Adipose tissue (tissue), 3 donors: Measurements from ENCODE around the gene NIPBL. TPM values are rescaled to one million over a fixed set of nuclear protein-coding genes. Genes with fewer than 3 reads are reported as not detected.
"Not testable (repeated sequence)": the region's sequence is repeated elsewhere in the genome, so short reads cannot be mapped to it uniquely, and the experiment has no call there.

Source experiments
- H3K27ac ChIP-seq: one replicate; pipeline ENCODE4 v1.5.1; 2013; ENCODE audit warnings: low read depth, low read length
- WGBS, 3 donors: extraction: QIAGEN DNeasy Blood & Tissue Kit; methylation state at CpG; one replicate each; pipeline ENCODE4 v1.1.7; 2013; 5-methylcytosine and 5-hydroxymethylcytosine counted together
- polyA plus RNA-seq, 3 donors: library from polyadenylated mRNA; stranded (reverse); fragments of 200-250 nt; gene quantifications; one replicate each; pipeline ENCODE4 v1.2.3, GENCODE V29; 2013
- donor health status: healthy with polysubstance abuse.
- donor health status: Bipolar disorder and iron deficiency.
- donor health status: healthy.

NIPBL gene
- polyA plus RNA-seq, 3 donors: 6.8 to 13.6 (median 10.4) TPM

GRCh38 chr5:36877667-36878391, 1.3 kb downstream of the NIPBL start:
- 0% methylated on average over 11 of the region's 11 CpGs for WGBS, 3 donors
- H3K27ac ChIP-seq: no peak overlapping the region

GRCh38 chr5:36878392-36879082, 2.0 kb downstream of the NIPBL start:
- 1 to 3% (median 1%) methylated on average over 16 of the region's 16 CpGs for WGBS, 3 donors
- no peak overlapping the region for H3K27ac ChIP-seq

GRCh38 chr5:36879274-36880033, 2.9 kb downstream of the NIPBL start:
- no peak overlapping the region for H3K27ac ChIP-seq

GRCh38 chr5:36880761-36881160, 4.2 kb downstream of the NIPBL start:
- no peak overlapping the region for H3K27ac ChIP-seq
- 22 to 28% (median 28%) methylated on average over 3 of the region's 3 CpGs for WGBS, 3 donors

More at GRCh38 chr5:36879274-36880033, 2.9 kb downstream of the NIPBL start:
- 19 to 48% (median 42%) methylated on average over 2 of the region's 2 CpGs for WGBS, 3 donors

- H3K27ac ChIP-seq: no peak overlapping the region
Measured at GRCh38 chr5:36881304-36881703, 4.7 kb downstream of the NIPBL start.

- H3K27ac ChIP-seq: no peak overlapping the region
- 98 to 100% (median 99%) methylated on average over 1 of the region's 1 CpG for WGBS, 3 donors
Measured at GRCh38 chr5:36881807-36882206, 5.2 kb downstream of the NIPBL start.

GRCh38 chr5:36882250-36882649, 5.7 kb downstream of the NIPBL start:
- WGBS, 3 donors: 46 to 77% (median 65%) methylated on average over 3 of the region's 3 CpGs
- H3K27ac ChIP-seq: no peak overlapping the region

GRCh38 chr5:36883894-36884462, 7.4 kb downstream of the NIPBL start:
- H3K27ac ChIP-seq: no peak overlapping the region
- 46 to 92% (median 83%) methylated on average over 3 of the region's 3 CpGs for WGBS, 3 donors

GRCh38 chr5:36885149-36885548, 8.6 kb downstream of the NIPBL start:
- H3K27ac ChIP-seq: no peak overlapping the region
- 98 to 99% (median 98%) methylated on average over 10 of the region's 10 CpGs for WGBS, 3 donors

GRCh38 chr5:36885566-36886485, 9.3 kb downstream of the NIPBL start:
- H3K27ac ChIP-seq: no peak overlapping the region
- WGBS, 3 donors: 85 to 93% (median 90%) methylated on average over 18 of the region's 18 CpGs

- WGBS, 3 donors: 76 to 86% (median 86%) methylated on average over 3 of the region's 3 CpGs
Measured at GRCh38 chr5:36886791-36887190, 10.2 kb downstream of the NIPBL start.

GRCh38 chr5:36887532-36887931, 11.0 kb downstream of the NIPBL start:
- no peak overlapping the region for H3K27ac ChIP-seq

More at GRCh38 chr5:36886791-36887190, 10.2 kb downstream of the NIPBL start:
- no peak overlapping the region for H3K27ac ChIP-seq

- no peak overlapping the region for H3K27ac ChIP-seq
Measured at GRCh38 chr5:36888303-36888702, 11.7 kb downstream of the NIPBL start.

- WGBS, 3 donors: 90 to 97% (median 93%) methylated on average over 1 of the region's 1 CpG
- H3K27ac ChIP-seq: no peak overlapping the region
Measured at GRCh38 chr5:36889264-36889663, 12.7 kb downstream of the NIPBL start.

- 96 to 100% (median 100%) methylated on average over 1 of the region's 1 CpG for WGBS, 3 donors
- no peak overlapping the region for H3K27ac ChIP-seq
Measured at GRCh38 chr5:36891266-36891665, 14.7 kb downstream of the NIPBL start.

- not testable (repeated sequence) for H3K27ac ChIP-seq
- 80 to 100% (median 93%) methylated on average over 1 to 2 of the region's 6 CpGs for WGBS, 3 donors
Measured at GRCh38 chr5:36892085-36892830, 15.7 kb downstream of the NIPBL start.

- 58 to 75% (median 71%) methylated on average over 1 of the region's 1 CpG for WGBS, 3 donors
- no peak overlapping the region for H3K27ac ChIP-seq
Measured at GRCh38 chr5:36894954-36895353, 18.4 kb downstream of the NIPBL start.
